Lower leg skin (tissue), 4 donors: ENCODE measurements around the gene HMGXB3. TPM values are rescaled to one million over a fixed set of nuclear protein-coding genes. Genes with fewer than 3 reads are reported as not detected.

Experiments
- DNase-seq, 2 donors: peaks; one replicate each; pipeline ENCODE4 v3.0.0-alpha.2; 2019; ENCODE audit warnings: low spot score in 2 of 2
- H3K4me3 ChIP-seq: fragments of 200-600 bp; sonication (generic); 2 replicates; pipeline ENCODE4 v1.5.1; 2017; ENCODE audit warnings: mild to moderate bottlenecking, low read depth; ENCODE audit not compliant: poor library complexity, severe bottlenecking
- POLR2A ChIP-seq, 2 donors: fragments of 450-650 bp; IDR thresholded peaks; one replicate each; pipeline ENCODE4 v1.6.1; 2016 to 2017; ENCODE audit warnings: antibody characterized with exemption in 2 of 2, mild to moderate bottlenecking in 1 of 2, moderate library complexity in 1 of 2
- WGBS, 2 donors: methylation state at CpG; one replicate each; pipeline ENCODE4 v1.1.5; 2018; 5-methylcytosine and 5-hydroxymethylcytosine counted together
- intact Hi-C: fragments of 100-400 bp; cut with DNase I; formaldehyde crosslinking; loops from one replicate; pipeline ENCODE4 v1.15.0; 2023; ENCODE audit warnings: low total_unique reads
- total RNA-seq, 4 donors: library from RNA; depleted of rRNA; stranded (reverse); fragments of >200 nt; gene quantifications; one replicate each; pipeline ENCODE4 v1.1.0, GENCODE V29; 2016
- TF ChIP-seq, protein P1 (sequence below), 3 donors: fragments of 450-650 bp; IDR thresholded peaks; one replicate each; pipeline ENCODE4 v1.5.1; 2016; ENCODE audit warnings: antibody characterized with exemption in 3 of 3, mild to moderate bottlenecking in 3 of 3, moderate library complexity in 2 of 3

The HMGXB3 gene
- total RNA-seq, 4 donors from 2014 or later: 24.6 to 32.0 (median 26.1) TPM

GRCh38 chr5:150066436-150066835 lies 65.9 kb downstream of the HMGXB3 start:
- TF ChIP-seq, protein P1, sequence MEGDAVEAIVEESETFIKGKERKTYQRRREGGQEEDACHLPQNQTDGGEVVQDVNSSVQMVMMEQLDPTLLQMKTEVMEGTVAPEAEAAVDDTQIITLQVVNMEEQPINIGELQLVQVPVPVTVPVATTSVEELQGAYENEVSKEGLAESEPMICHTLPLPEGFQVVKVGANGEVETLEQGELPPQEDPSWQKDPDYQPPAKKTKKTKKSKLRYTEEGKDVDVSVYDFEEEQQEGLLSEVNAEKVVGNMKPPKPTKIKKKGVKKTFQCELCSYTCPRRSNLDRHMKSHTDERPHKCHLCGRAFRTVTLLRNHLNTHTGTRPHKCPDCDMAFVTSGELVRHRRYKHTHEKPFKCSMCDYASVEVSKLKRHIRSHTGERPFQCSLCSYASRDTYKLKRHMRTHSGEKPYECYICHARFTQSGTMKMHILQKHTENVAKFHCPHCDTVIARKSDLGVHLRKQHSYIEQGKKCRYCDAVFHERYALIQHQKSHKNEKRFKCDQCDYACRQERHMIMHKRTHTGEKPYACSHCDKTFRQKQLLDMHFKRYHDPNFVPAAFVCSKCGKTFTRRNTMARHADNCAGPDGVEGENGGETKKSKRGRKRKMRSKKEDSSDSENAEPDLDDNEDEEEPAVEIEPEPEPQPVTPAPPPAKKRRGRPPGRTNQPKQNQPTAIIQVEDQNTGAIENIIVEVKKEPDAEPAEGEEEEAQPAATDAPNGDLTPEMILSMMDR (IDR thresholded peaks at IDR 0.05): no peak
- no peak for TF ChIP-seq POLR2A (IDR thresholded peaks at IDR 0.05)
- H3K4me3 ChIP-seq: no peak overlapping the region
- intact Hi-C loops: no loop called here
- DNase-seq: no peak
- WGBS, 2 donors: 90 to 95% methylated on average over 5 of the region's 5 CpGs

DNA sequence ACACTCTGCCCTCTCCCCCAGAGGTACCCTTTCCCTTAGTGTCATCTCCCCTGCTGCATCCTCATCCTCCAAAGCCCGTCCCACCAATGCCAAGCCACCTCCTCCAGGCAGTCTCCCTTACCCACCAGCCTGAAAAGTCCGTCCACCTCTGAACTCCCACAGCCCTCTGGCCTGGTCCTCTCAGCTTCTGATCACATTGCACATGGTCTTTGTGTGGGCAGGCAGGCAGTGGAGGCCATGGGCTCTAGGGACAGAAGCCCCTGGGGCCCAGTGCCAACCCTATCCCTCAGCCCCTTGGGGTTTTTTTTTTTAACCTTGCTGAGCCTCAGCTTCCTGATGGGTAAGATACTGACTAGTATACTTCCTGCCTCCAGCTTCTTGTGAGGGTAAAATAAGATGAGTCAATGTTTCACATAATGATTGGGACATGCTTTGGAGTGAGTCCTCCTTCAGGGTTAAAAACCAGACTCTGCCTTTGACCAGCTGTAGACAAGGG lies 66.4 kb downstream of the HMGXB3 start:
- TF ChIP-seq, protein P1 (IDR thresholded peaks at IDR 0.05): no peak
- TF ChIP-seq POLR2A (IDR thresholded peaks at IDR 0.05): no peak
- 90 to 92% methylated on average over 2 of the region's 2 CpGs for WGBS, 2 donors
- no peak for DNase-seq
- no peak overlapping the region for H3K4me3 ChIP-seq
- intact Hi-C loops: no loop called here

GRCh38 chr5:150067405-150067960 lies 66.9 kb downstream of the HMGXB3 start:
- WGBS, 2 donors: 84 to 89% methylated on average over 6 of the region's 6 CpGs
- TF ChIP-seq, protein P1 (IDR thresholded peaks at IDR 0.05): no peak
- TF ChIP-seq POLR2A (IDR thresholded peaks at IDR 0.05): no peak
- intact Hi-C loops: no loop called here
- DNase-seq: no peak
- H3K4me3 ChIP-seq: no peak overlapping the region

DNA sequence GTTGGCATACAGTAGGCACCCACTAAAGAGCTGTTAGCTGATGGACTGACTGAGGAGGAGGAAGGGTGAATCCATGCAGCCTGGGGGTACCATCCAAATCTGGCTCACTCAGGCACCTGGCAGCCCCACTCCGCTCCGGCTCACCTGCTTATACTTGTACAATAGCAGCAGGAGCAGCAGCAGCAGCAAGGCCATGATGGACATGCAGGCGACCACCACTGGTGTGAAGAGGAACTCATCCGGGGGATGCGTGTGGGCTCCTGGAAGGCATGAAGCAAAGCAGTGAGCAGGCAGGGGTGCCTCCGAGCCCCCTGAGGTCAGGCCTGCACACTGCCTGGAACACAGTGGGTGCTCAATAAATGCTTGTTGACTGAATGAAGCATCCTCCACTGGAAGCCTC lies 67.5 kb downstream of the HMGXB3 start:
- intact Hi-C loops: no loop called here
- DNase-seq: no peak
- 94% methylated on average over 6 of the region's 6 CpGs for WGBS, 2 donors
- no peak overlapping the region for H3K4me3 ChIP-seq
- no peak for TF ChIP-seq POLR2A (IDR thresholded peaks at IDR 0.05)
- TF ChIP-seq, protein P1 (IDR thresholded peaks at IDR 0.05): no peak

- intact Hi-C loops: no loop called here
- H3K4me3 ChIP-seq: no peak overlapping the region
- no peak for DNase-seq
- TF ChIP-seq POLR2A (IDR thresholded peaks at IDR 0.05): no peak
- TF ChIP-seq, protein P1 (IDR thresholded peaks at IDR 0.05): no peak
- 53 to 80% methylated on average over 4 of the region's 4 CpGs for WGBS, 2 donors
Observed at GRCh38 chr5:150068472-150068871, 67.9 kb downstream of the HMGXB3 start.
